Measurements from ENCODE around the gene ABCB10.

ABCB10 gene

GRCh38 chr1:229466887-229467286 is 91.6 kb downstream of the ABCB10 start:
- DNase-seq: no peak

Measured in DMS53 (cell line).